H1 (cell line): Measurements from ENCODE around the gene MIER1. TPM values are rescaled to one million over a fixed set of nuclear protein-coding genes. Genes with fewer than 3 reads are reported as not detected.

Experiments
- CTCF ChIA-PET: fragments of 300-600 bp; sonication (Branson Sonifier 250); formaldehyde crosslinking; loops from one replicate; lab custom pipeline; 2021; ENCODE audit not compliant: partially characterized antibody; lab: Charles Lee
- POLR2A ChIA-PET: fragments of 300-600 bp; sonication (Branson Sonifier 250); formaldehyde crosslinking; loops from one replicate; lab custom pipeline; 2021; ENCODE audit warnings: inconsistent platforms; ENCODE audit not compliant: partially characterized antibody; lab: Charles Lee
- DNase-seq, 2 experiments: peaks; one replicate each; pipeline versions ENCODE4 v3.0.0 to v3.0.0-alpha.2; 2010 to 2022; ENCODE audit warnings: low spot score in 2 of 2, low read depth in 1 of 2, mixed read lengths in 1 of 2
- FAIRE-seq: peaks from 2 replicates; lab custom pipeline; 2011; peaks lifted over from hg19 to GRCh38; lab: Jason Lieb, UNC
- H2AFZ ChIP-seq: 2 replicates; pipeline ENCODE4 v1.8.1; 2012; ENCODE audit warnings: low read length, inconsistent platforms
- H2AK5ac ChIP-seq: 2 replicates; pipeline ENCODE4 v1.6.1; 2013; ENCODE audit warnings: low read depth, low read length
- H2BK120ac ChIP-seq: replicated peaks from 2 replicates; pipeline ENCODE3; 2013; ENCODE audit warnings: low read depth, low read length, inconsistent platforms
- H2BK12ac ChIP-seq: 2 replicates; pipeline ENCODE4 v1.6.1; 2013; ENCODE audit warnings: low read depth, low read length
- H2BK15ac ChIP-seq: 2 replicates; pipeline ENCODE4 v1.6.1; 2013; ENCODE audit warnings: low read length
- H2BK20ac ChIP-seq: 2 replicates; pipeline ENCODE4 v1.6.1; 2013; ENCODE audit warnings: low read length
- H2BK5ac ChIP-seq: 2 replicates; pipeline ENCODE4 v1.6.1; 2013; ENCODE audit warnings: low read depth, low read length
- H3K14ac ChIP-seq: 2 replicates; pipeline ENCODE4 v1.6.1; 2013; ENCODE audit warnings: inconsistent platforms; ENCODE audit not compliant: insufficient read length
- H3K18ac ChIP-seq: 2 replicates; pipeline ENCODE4 v1.6.1; 2013; ENCODE audit warnings: low read length; ENCODE audit errors: extremely low read depth
- H3K23ac ChIP-seq: 2 replicates; pipeline ENCODE4 v1.6.1; 2013; ENCODE audit warnings: inconsistent platforms; ENCODE audit not compliant: insufficient read length
- H3K23me2 ChIP-seq: 2 replicates; pipeline ENCODE4 v1.6.1; 2013; ENCODE audit warnings: low read depth, low read length
- H3K27ac ChIP-seq: 2 replicates; pipeline ENCODE4 v1.6.1; 2011; ENCODE audit warnings: low read depth, low read length, inconsistent platforms
- H3K27me3 ChIP-seq, 4 experiments: replicated peaks in 1 of 4; 1 replicate in 1 of 4; 2 replicates in 3 of 4; pipeline versions ENCODE4 v1.6.1 to v1.8.1; 2011 to 2013; ENCODE audit warnings: low read length in 3 of 4, mild to moderate bottlenecking in 3 of 4, inconsistent platforms in 2 of 4, mixed read lengths in 2 of 4, moderate library complexity in 1 of 4; ENCODE audit not compliant: control insufficient read depth in 3 of 4, insufficient read depth in 3 of 4; ENCODE audit errors: extremely low read depth in 1 of 4
- H3K36me3 ChIP-seq, 4 experiments: 2 replicates each; pipeline versions ENCODE4 v1.6.1 to v1.8.1; 2011 to 2013; ENCODE audit warnings: mild to moderate bottlenecking in 4 of 4, low read length in 3 of 4, moderate library complexity in 2 of 4, control low read depth in 1 of 4, inconsistent platforms in 1 of 4; ENCODE audit not compliant: insufficient read depth in 4 of 4, control insufficient read depth in 2 of 4
- H3K4ac ChIP-seq: replicated peaks from 2 replicates; pipeline ENCODE3; 2013; ENCODE audit warnings: low read length, low read depth, mixed read lengths, inconsistent platforms; ENCODE audit not compliant: insufficient read length
- H3K4me1 ChIP-seq, 4 experiments: replicated peaks in 1 of 4; 1 replicate in 1 of 4; 2 replicates in 3 of 4; pipeline versions ENCODE4 v1.6.1 to v1.8.1; 2011 to 2013; ENCODE audit warnings: low read length in 3 of 4, inconsistent platforms in 2 of 4, mixed read lengths in 1 of 4; ENCODE audit not compliant: insufficient read depth in 4 of 4, control insufficient read depth in 3 of 4
- H3K4me2 ChIP-seq, 2 experiments: 2 replicates each; pipeline versions ENCODE4 v1.6.1 to v1.8.1; 2011 to 2013; ENCODE audit warnings: low read depth in 2 of 2, low read length in 2 of 2, control low read depth in 1 of 2, inconsistent platforms in 1 of 2, mild to moderate bottlenecking in 1 of 2; ENCODE audit not compliant: insufficient read depth in 1 of 2
- H3K4me3 ChIP-seq, 4 experiments: fragments of 200-600, 300-600 bp in 1 of 4; sonication (generic), shearing (Covaris generic), sonication (Bioruptor Twin) in 1 of 4; 2 replicates each; pipeline versions ENCODE4 v1.5.1 to v1.8.1; 2011 to 2016; ENCODE audit warnings: low read length in 4 of 4, low read depth in 3 of 4, control low read depth in 2 of 4, inconsistent platforms in 2 of 4, mild to moderate bottlenecking in 2 of 4, mixed read lengths in 1 of 4, moderate library complexity in 1 of 4; ENCODE audit not compliant: insufficient read depth in 2 of 4; ENCODE audit errors: extremely low read depth in 1 of 4
- H3K56ac ChIP-seq: replicated peaks from 2 replicates; pipeline ENCODE3; 2013; ENCODE audit warnings: low read depth, mild to moderate bottlenecking, mixed read lengths, low read length, inconsistent platforms; ENCODE audit not compliant: insufficient read length
- H3K79me1 ChIP-seq: 2 replicates; pipeline ENCODE4 v1.6.1; 2013; ENCODE audit warnings: low read depth, low read length, control low read depth
- H3K79me2 ChIP-seq, 2 experiments: 2 replicates each; pipeline versions ENCODE4 v1.6.1 to v1.8.1; 2012 to 2013; ENCODE audit warnings: low read length in 2 of 2, mild to moderate bottlenecking in 2 of 2, inconsistent platforms in 1 of 2; ENCODE audit not compliant: insufficient read depth in 2 of 2, control insufficient read depth in 1 of 2
- H3K9ac ChIP-seq, 4 experiments: replicated peaks in 1 of 4; 1 replicate in 1 of 4; 2 replicates in 3 of 4; pipeline versions ENCODE4 v1.6.1 to v1.8.1; 2011 to 2013; ENCODE audit warnings: low read depth in 3 of 4, low read length in 3 of 4, control low read depth in 2 of 4, mild to moderate bottlenecking in 2 of 4, moderate library complexity in 2 of 4, inconsistent platforms in 1 of 4; ENCODE audit errors: extremely low read depth in 1 of 4
- H3K9me3 ChIP-seq, 2 experiments: 2 replicates each; pipeline versions ENCODE4 v1.6.1 to v1.8.1; 2012 to 2013; ENCODE audit warnings: mild to moderate bottlenecking in 2 of 2, moderate library complexity in 2 of 2, control low read depth in 1 of 2, inconsistent platforms in 1 of 2, low read depth in 1 of 2, low read length in 1 of 2, mixed read lengths in 1 of 2; ENCODE audit not compliant: insufficient read depth in 2 of 2
- H4K20me1 ChIP-seq, 2 experiments: replicated peaks in 1 of 2; 2 replicates each; pipeline versions ENCODE3 to v1.8.1; 2011 to 2013; ENCODE audit warnings: inconsistent platforms in 2 of 2, low read length in 2 of 2, mild to moderate bottlenecking in 1 of 2; ENCODE audit not compliant: insufficient read depth in 2 of 2, control insufficient read depth in 1 of 2
- H4K5ac ChIP-seq: 2 replicates; pipeline ENCODE4 v1.6.1; 2013; ENCODE audit warnings: low read length, low read depth, mixed read lengths, inconsistent platforms; ENCODE audit not compliant: insufficient read length
- H4K8ac ChIP-seq: 2 replicates; pipeline ENCODE4 v1.8.0; 2013; ENCODE audit warnings: mild to moderate bottlenecking, moderate library complexity, low read length, inconsistent platforms; ENCODE audit not compliant: insufficient read depth; ENCODE audit errors: extremely low read depth
- H4K91ac ChIP-seq: replicated peaks from 2 replicates; pipeline ENCODE3; 2013; ENCODE audit warnings: low read length, mixed read lengths, inconsistent platforms; ENCODE audit not compliant: insufficient read length
- ASH2L ChIP-seq: fragments of 200-600, 300-600 bp; sonication (generic); IDR thresholded peaks from one replicate; pipeline ENCODE4 v1.7.1; 2017; ENCODE audit warnings: low read length
- CHD1 ChIP-seq: IDR thresholded peaks from 2 replicates; pipeline ENCODE4 v1.6.1; 2012; ENCODE audit warnings: low read depth, low read length, improper control_type of control experiment
- E2F6 ChIP-seq: IDR thresholded peaks from 2 replicates; pipeline ENCODE4 v1.6.1; 2012; ENCODE audit warnings: inconsistent platforms
- EZH2 ChIP-seq: fragments of 200-600 bp; sonication (generic); IDR thresholded peaks from 2 replicates; pipeline ENCODE4 v1.7.1; 2012; ENCODE audit warnings: low read depth, mild to moderate bottlenecking, moderate library complexity, low read length, inconsistent platforms; ENCODE audit not compliant: severe bottlenecking
- GTF2F1 ChIP-seq: IDR thresholded peaks from 2 replicates; pipeline ENCODE4 v1.6.1; 2012; ENCODE audit warnings: low read depth, low read length, improper control_type of control experiment, borderline replicate concordance
- KDM1A ChIP-seq: fragments of 200-600, 300-600 bp; sonication (generic); IDR thresholded peaks from 2 replicates; pipeline ENCODE4 v1.7.1; 2016; ENCODE audit warnings: mild to moderate bottlenecking, low read length, borderline replicate concordance
- POU5F1 ChIP-seq: IDR thresholded peaks from 2 replicates; pipeline ENCODE4 v1.6.1; 2011; ENCODE audit warnings: low read depth, mild to moderate bottlenecking, low read length, moderate library complexity
- RFX5 ChIP-seq: IDR thresholded peaks from 2 replicates; pipeline ENCODE4 v1.6.1; 2011; ENCODE audit warnings: low read depth, low read length, improper control_type of control experiment, borderline replicate concordance
- RXRA ChIP-seq: IDR thresholded peaks from 2 replicates; pipeline ENCODE4 v1.6.1; 2011; ENCODE audit warnings: low read depth, mild to moderate bottlenecking, low read length, moderate library complexity; ENCODE audit not compliant: insufficient read depth
- SIX5 ChIP-seq: IDR thresholded peaks from 2 replicates; pipeline ENCODE4 v1.6.1; 2011; ENCODE audit warnings: mild to moderate bottlenecking, low read depth, low read length
- SUZ12 ChIP-seq: fragments of 200-600 bp; sonication (generic); IDR thresholded peaks from 2 replicates; pipeline ENCODE4 v1.6.1; 2012; ENCODE audit warnings: mild to moderate bottlenecking, inconsistent platforms, low read length, moderate library complexity, mixed read lengths
- USF2 ChIP-seq: IDR thresholded peaks from 2 replicates; pipeline ENCODE4 v1.6.1; 2011; ENCODE audit warnings: low read length, improper control_type of control experiment
- WGBS, 2 experiments: shearing (Covaris generic) in 1 of 2; methylation state at CpG; one replicate each; pipeline versions ENCODE4 v1.1.6 to v1.1.7; 2013 to 2015; ENCODE audit warnings: low lambda C conversion rate in 2 of 2, mixed read lengths in 2 of 2, inconsistent platforms in 1 of 2, low coverage in 1 of 2, missing lambda C conversion rate in 1 of 2; ENCODE audit not compliant: insufficient replicate concordance in 2 of 2, insufficient coverage in 1 of 2, insufficient read length in 1 of 2; ENCODE audit errors: extremely low coverage in 1 of 2, missing lambda C conversion rate in 1 of 2; 5-methylcytosine and 5-hydroxymethylcytosine counted together
- polyA plus RNA-seq, 7 experiments: library from polyadenylated mRNA; depleted of rRNA in 3 of 7; stranded (reverse) in 5 of 7; unstranded in 2 of 7; fragments of >200 nt in 5 of 7; fragments of 200-250 nt in 2 of 7; gene quantifications; 1 replicate in 5 of 7; 2 replicates in 1 of 7; 4 replicates in 1 of 7; pipeline versions ENCODE4 v1.2.1 to v1.2.3, GENCODE V29; 2011 to 2013; ENCODE audit warnings: missing spikeins in 2 of 7, mixed read lengths in 2 of 7
- total RNA-seq: library from RNA; stranded (reverse); fragmentation: NEBNext Ultra II Directional; extraction: Animal tissue kit (Norgen Biotek cat#: 25700); gene quantifications from 2 replicates; pipeline ENCODE4 v1.2.1, GENCODE V29; 2021

Gene MIER1
- total and polyA plus RNA-seq, 2 of the 8 experiments (the other 6 are each of a cell fraction or from before 2014, with no cell fraction given) = 5.2 to 33.5 TPM

GRCh38 chr1:67019121-67019520 lies 94.3 kb downstream of the MIER1 start:
- ChIA-PET POLR2A (interaction anchor here (1.2 kb wide), 2 partner anchors 14 to 18 kb away, joined by 3 to 4 read pairs; no protein-coding TSS in a partner anchor), CTCF (interaction anchor here (1.4 to 3.5 kb wide), 6 partner anchors 15 to 194 kb away, joined by 3 to 27 read pairs (median 8); no protein-coding TSS in a partner anchor)
- no peak overlapping the region for H2BK20ac ChIP-seq
- H3K9me3 ChIP-seq = no peaks in the 10 kb centered on the region
- H2AK5ac ChIP-seq = no peak overlapping the region
- no peaks in the 10 kb centered on the region for H3K79me2 ChIP-seq
- H3K56ac ChIP-seq = no peak overlapping the region
- H3K18ac ChIP-seq = no peak overlapping the region
- H2BK120ac ChIP-seq = no peak overlapping the region
- H3K27ac ChIP-seq = no peak overlapping the region
- no peak overlapping the region for H4K5ac ChIP-seq
- peaks cover 0 to 12% (median 9%) of the 10 kb centered on the region in 4 experiments; a peak in 4 of 7 replicates for H3K4me1 ChIP-seq
- WGBS, 2 experiments = 92% methylated on average over 4 of the region's 4 CpGs; no CpG with 5 or more reads in 1 of the 2 experiments
- DNase-seq (no peak), FAIRE-seq (peak; percentile 32)
- 0 out of 7 replicates have a peak, but pooled peaks cover 0 to 2% (median 0%) of the 10 kb centered on the region in 4 experiments for H3K27me3 ChIP-seq
- no peak overlapping the region for H2BK5ac ChIP-seq
- H3K23ac ChIP-seq = no peak overlapping the region
- no peak overlapping the region for H3K9ac ChIP-seq
- no peaks in the 10 kb centered on the region; the same call in 1 of the 2 replicates for H3K23me2 ChIP-seq
- H4K91ac ChIP-seq = no peak overlapping the region
- no peak overlapping the region for H2BK15ac ChIP-seq
- no peak overlapping the region for H3K14ac ChIP-seq
- H3K4me2 ChIP-seq = no peak overlapping the region
- H3K36me3 ChIP-seq = no peaks in the 10 kb centered on the region
- no peak overlapping the region for H4K8ac ChIP-seq
- peaks cover 0 to 2% of the 10 kb centered on the region in 2 experiments for H4K20me1 ChIP-seq
- no peak overlapping the region for H2AFZ ChIP-seq
- H3K79me1 ChIP-seq = no peaks in the 10 kb centered on the region
- H3K4ac ChIP-seq = no peak overlapping the region
- TF ChIP-seq SUZ12 (no peak), ASH2L (no peak), GTF2F1 (no peak), RFX5 (no peak), RXRA (no peak), EZH2 (no peak), POU5F1 (no peak), CHD1 (no peak), E2F6 (no peak), USF2 (no peak), SIX5 (no peak), KDM1A (no peak)
- H2BK12ac ChIP-seq = no peak overlapping the region
- no peak overlapping the region for H3K4me3 ChIP-seq
